ENCODE data around the gene RND3.
A peak's percentile ranks its signal among the peaks of the same experiment; 100 is the strongest.

DNA sequence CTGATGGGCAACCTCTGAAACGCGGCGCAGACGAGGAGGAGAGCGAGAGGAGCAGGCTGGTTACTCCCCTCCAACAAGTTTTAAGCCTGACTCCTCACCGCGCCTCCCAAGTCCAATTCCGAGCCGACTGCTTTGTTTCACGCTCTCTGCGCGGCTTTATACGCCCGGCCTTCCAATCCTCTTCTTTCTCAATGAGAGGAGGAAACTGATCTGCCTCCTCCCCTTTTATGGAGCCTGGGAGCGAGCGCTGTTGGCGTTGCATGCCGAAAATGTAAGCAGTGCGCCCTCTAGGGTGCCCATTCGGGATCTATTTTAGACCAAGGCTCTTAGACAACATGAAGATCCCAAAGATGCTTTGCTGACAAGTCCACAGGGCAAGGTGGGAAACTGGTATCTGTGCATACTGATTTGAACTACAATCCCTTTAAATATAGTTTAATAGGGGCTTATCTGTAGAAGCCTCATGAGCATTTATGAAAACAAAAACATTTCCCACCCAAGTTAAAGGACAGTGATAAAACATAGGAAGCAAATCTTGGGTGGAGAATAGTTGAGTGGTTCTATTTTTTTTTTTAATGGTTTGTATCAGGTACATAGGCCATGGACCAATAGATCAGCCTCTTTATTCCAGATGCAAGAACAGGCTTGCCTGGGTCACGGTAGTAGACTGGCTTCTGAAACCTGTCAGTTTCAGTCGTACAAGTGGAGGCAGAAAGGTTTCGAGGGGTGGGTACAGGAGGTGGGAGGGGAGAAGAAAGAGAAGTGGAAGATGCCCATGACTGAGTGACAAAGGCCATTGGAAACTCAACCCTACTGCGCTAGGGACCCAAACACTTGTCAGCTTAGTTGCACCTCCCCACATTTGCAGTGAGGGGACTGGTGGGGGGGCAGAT, at the start of gene RND3:
- TF ChIP-seq, protein P1, sequence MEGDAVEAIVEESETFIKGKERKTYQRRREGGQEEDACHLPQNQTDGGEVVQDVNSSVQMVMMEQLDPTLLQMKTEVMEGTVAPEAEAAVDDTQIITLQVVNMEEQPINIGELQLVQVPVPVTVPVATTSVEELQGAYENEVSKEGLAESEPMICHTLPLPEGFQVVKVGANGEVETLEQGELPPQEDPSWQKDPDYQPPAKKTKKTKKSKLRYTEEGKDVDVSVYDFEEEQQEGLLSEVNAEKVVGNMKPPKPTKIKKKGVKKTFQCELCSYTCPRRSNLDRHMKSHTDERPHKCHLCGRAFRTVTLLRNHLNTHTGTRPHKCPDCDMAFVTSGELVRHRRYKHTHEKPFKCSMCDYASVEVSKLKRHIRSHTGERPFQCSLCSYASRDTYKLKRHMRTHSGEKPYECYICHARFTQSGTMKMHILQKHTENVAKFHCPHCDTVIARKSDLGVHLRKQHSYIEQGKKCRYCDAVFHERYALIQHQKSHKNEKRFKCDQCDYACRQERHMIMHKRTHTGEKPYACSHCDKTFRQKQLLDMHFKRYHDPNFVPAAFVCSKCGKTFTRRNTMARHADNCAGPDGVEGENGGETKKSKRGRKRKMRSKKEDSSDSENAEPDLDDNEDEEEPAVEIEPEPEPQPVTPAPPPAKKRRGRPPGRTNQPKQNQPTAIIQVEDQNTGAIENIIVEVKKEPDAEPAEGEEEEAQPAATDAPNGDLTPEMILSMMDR (IDR thresholded peaks at IDR 0.05): peak; percentile 58 to 95 (median 87)
- TF ChIP-seq POLR2A (IDR thresholded peaks at IDR 0.05): peak; percentile 77 to 95 (median 95)

Data from body of pancreas (tissue), 4 donors.